ENCODE measurements around the gene LAMC1.

The LAMC1 gene

GRCh38 chr1:183097438-183098051, 74.3 kb downstream of the LAMC1 start:
- TF ChIP-seq JUND (IDR thresholded peaks at IDR 0.05; ENCODE audit: low read depth), result no peak
- in situ Hi-C loops (cut with HindIII; ENCODE audit: low pct_unique_long_range_greater_than_20kb, low sequenced_read_pairs), result no loop called here
- DNase-seq (ENCODE audit: low read depth in 1 of 2, low spot score in 1 of 2), result no peak

- no peak for TF ChIP-seq JUND (IDR thresholded peaks at IDR 0.05; ENCODE audit: low read depth)
- DNase-seq (ENCODE audit: low read depth in 1 of 2, low spot score in 1 of 2), result no peak
- in situ Hi-C loops (cut with HindIII; ENCODE audit: low pct_unique_long_range_greater_than_20kb, low sequenced_read_pairs), result no loop called here
Observed at GRCh38 chr1:183098317-183098716, 75.1 kb downstream of the LAMC1 start.

- no peak for DNase-seq (ENCODE audit: low read depth in 1 of 2, low spot score in 1 of 2)
- in situ Hi-C loops (cut with HindIII; ENCODE audit: low pct_unique_long_range_greater_than_20kb, low sequenced_read_pairs), result no loop called here
- no peak for TF ChIP-seq JUND (IDR thresholded peaks at IDR 0.05; ENCODE audit: low read depth)
Observed at GRCh38 chr1:183100361-183100974, 77.2 kb downstream of the LAMC1 start.

- TF ChIP-seq JUND (IDR thresholded peaks at IDR 0.05; ENCODE audit: low read depth), result no peak
- no peak for DNase-seq (ENCODE audit: low read depth in 1 of 2, low spot score in 1 of 2)
- in situ Hi-C loops (cut with HindIII; ENCODE audit: low pct_unique_long_range_greater_than_20kb, low sequenced_read_pairs), result no loop called here
Observed at GRCh38 chr1:183101081-183101480, 77.9 kb downstream of the LAMC1 start.

- DNase-seq (ENCODE audit: low read depth in 1 of 2, low spot score in 1 of 2), result no peak
- in situ Hi-C loops (cut with HindIII; ENCODE audit: low pct_unique_long_range_greater_than_20kb, low sequenced_read_pairs), result no loop called here
- no peak for TF ChIP-seq JUND (IDR thresholded peaks at IDR 0.05; ENCODE audit: low read depth)
Observed at GRCh38 chr1:183101841-183102276, 78.6 kb downstream of the LAMC1 start.

- no peak for DNase-seq (ENCODE audit: low read depth in 1 of 2, low spot score in 1 of 2)
- in situ Hi-C loops (cut with HindIII; ENCODE audit: low pct_unique_long_range_greater_than_20kb, low sequenced_read_pairs), result no loop called here
- TF ChIP-seq JUND (IDR thresholded peaks at IDR 0.05; ENCODE audit: low read depth), result no peak
Observed at GRCh38 chr1:183103147-183103546, 79.9 kb downstream of the LAMC1 start.

GRCh38 chr1:183103577-183103976, 80.4 kb downstream of the LAMC1 start:
- no peak for DNase-seq (ENCODE audit: low read depth in 1 of 2, low spot score in 1 of 2)
- in situ Hi-C loops (cut with HindIII; ENCODE audit: low pct_unique_long_range_greater_than_20kb, low sequenced_read_pairs), result no loop called here
- no peak for TF ChIP-seq JUND (IDR thresholded peaks at IDR 0.05; ENCODE audit: low read depth)

GRCh38 chr1:183105449-183105848, 82.2 kb downstream of the LAMC1 start:
- no peak for TF ChIP-seq JUND (IDR thresholded peaks at IDR 0.05; ENCODE audit: low read depth)
- no peak for DNase-seq (ENCODE audit: low read depth in 1 of 2, low spot score in 1 of 2)
- in situ Hi-C loops (cut with HindIII; ENCODE audit: low pct_unique_long_range_greater_than_20kb, low sequenced_read_pairs), result no loop called here

- DNase-seq (ENCODE audit: low read depth in 1 of 2, low spot score in 1 of 2), result no peak
- in situ Hi-C loops (cut with HindIII; ENCODE audit: low pct_unique_long_range_greater_than_20kb, low sequenced_read_pairs), result no loop called here
- TF ChIP-seq JUND (IDR thresholded peaks at IDR 0.05; ENCODE audit: low read depth), result no peak
Observed at GRCh38 chr1:183106166-183106565, 82.9 kb downstream of the LAMC1 start.

- no peak for TF ChIP-seq JUND (IDR thresholded peaks at IDR 0.05; ENCODE audit: low read depth)
Observed at GRCh38 chr1:183106746-183107145, 83.5 kb downstream of the LAMC1 start.

GRCh38 chr1:183110326-183110880, 87.2 kb downstream of the LAMC1 start:
- no peak for DNase-seq (ENCODE audit: low read depth in 1 of 2, low spot score in 1 of 2)
- in situ Hi-C loops (cut with HindIII; ENCODE audit: low pct_unique_long_range_greater_than_20kb, low sequenced_read_pairs), result no loop called here
- TF ChIP-seq JUND (IDR thresholded peaks at IDR 0.05; ENCODE audit: low read depth), result no peak

More at GRCh38 chr1:183106746-183107145, 83.5 kb downstream of the LAMC1 start:
- in situ Hi-C loops (cut with HindIII; ENCODE audit: low pct_unique_long_range_greater_than_20kb, low sequenced_read_pairs), result no loop called here
- no peak for DNase-seq (ENCODE audit: low read depth in 1 of 2, low spot score in 1 of 2)

GRCh38 chr1:183114441-183114840, 91.2 kb downstream of the LAMC1 start:
- in situ Hi-C loops (cut with HindIII; ENCODE audit: low pct_unique_long_range_greater_than_20kb, low sequenced_read_pairs), result no loop called here
- no peak for DNase-seq (ENCODE audit: low read depth in 1 of 2, low spot score in 1 of 2)
- TF ChIP-seq JUND (IDR thresholded peaks at IDR 0.05; ENCODE audit: low read depth), result no peak

GRCh38 chr1:183116416-183116815, 93.2 kb downstream of the LAMC1 start:
- in situ Hi-C loops (cut with HindIII; ENCODE audit: low pct_unique_long_range_greater_than_20kb, low sequenced_read_pairs), result no loop called here
- no peak for TF ChIP-seq JUND (IDR thresholded peaks at IDR 0.05; ENCODE audit: low read depth)
- DNase-seq (ENCODE audit: low read depth in 1 of 2, low spot score in 1 of 2), result no peak
